Natural killer cell (primary cell): ENCODE measurements around the gene LNX2. TPM values are rescaled to one million over a fixed set of nuclear protein-coding genes. Genes with fewer than 3 reads are reported as not detected.
A peak's percentile ranks its signal among the peaks of the same experiment; 100 is the strongest.

ENCODE experiments used
- ATAC-seq, 3 donors: fragments of 150-1000 bp in 2 of 3; fragments of 200-7000 bp in 1 of 3; cut with Tn5 transposase; 1 replicate in 1 of 3; 2 replicates in 2 of 3; pipeline ENCODE4 v1.10.0; 2021; ENCODE audit warnings: mild to moderate bottlenecking in 2 of 3, moderate library complexity in 2 of 3
- DNase-seq, 2 donors: peaks; one replicate each; pipeline versions ENCODE4 v3.0.0 to v3.0.0-alpha.2; 2013 to 2021; ENCODE audit warnings: mixed read lengths in 1 of 2
- H3K27ac ChIP-seq: one replicate; pipeline ENCODE4 v1.5.1; 2013; ENCODE audit warnings: mild to moderate bottlenecking, low read length
- H3K27me3 ChIP-seq: one replicate; pipeline ENCODE4 v1.6.1; 2013; ENCODE audit warnings: low read length; ENCODE audit not compliant: control insufficient read depth, insufficient read depth
- H3K36me3 ChIP-seq: one replicate; pipeline ENCODE4 v1.6.1; 2013; ENCODE audit warnings: low read length; ENCODE audit not compliant: control insufficient read depth, insufficient read depth
- H3K4me1 ChIP-seq: one replicate; pipeline ENCODE4 v1.6.1; 2013; ENCODE audit warnings: low read length; ENCODE audit not compliant: control insufficient read depth, insufficient read depth
- H3K4me3 ChIP-seq: one replicate; pipeline ENCODE4 v1.5.1; 2013; ENCODE audit warnings: low read length
- H3K9me3 ChIP-seq: one replicate; pipeline ENCODE4 v1.6.1; 2013; ENCODE audit warnings: low read length; ENCODE audit not compliant: control insufficient read depth, insufficient read depth
- H3K27ac Mint-ChIP-seq, 2 donors: one replicate each; pipeline ENCODE4 v1.8.0; 2022; ENCODE audit warnings: mild to moderate bottlenecking in 2 of 2, mixed read lengths in 2 of 2, moderate library complexity in 1 of 2
- H3K27me3 Mint-ChIP-seq, 2 donors: one replicate each; pipeline ENCODE4 v1.8.0; 2022; ENCODE audit warnings: low read depth in 2 of 2, mixed read lengths in 2 of 2
- H3K36me3 Mint-ChIP-seq: one replicate; pipeline ENCODE4 v1.8.0; 2022; ENCODE audit warnings: mixed read lengths
- H3K4me1 Mint-ChIP-seq, 2 donors: one replicate each; pipeline ENCODE4 v1.8.0; 2022; ENCODE audit warnings: mixed read lengths in 2 of 2
- H3K4me3 Mint-ChIP-seq: one replicate; pipeline ENCODE4 v1.8.0; 2022; ENCODE audit warnings: mild to moderate bottlenecking, moderate library complexity, mixed read lengths
- H3K9me3 Mint-ChIP-seq, 2 donors: one replicate each; pipeline ENCODE4 v1.8.0; 2022; ENCODE audit warnings: mixed read lengths in 2 of 2
- WGBS: methylation state at CpG from one replicate; pipeline ENCODE4 v1.1.7; 2013; ENCODE audit warnings: missing lambda C conversion rate; ENCODE audit not compliant: insufficient coverage; 5-methylcytosine and 5-hydroxymethylcytosine counted together
- intact Hi-C: fragments of 100-400 bp; cut with micrococcal nuclease; formaldehyde crosslinking; loops from one replicate; pipeline ENCODE4 v1.14.2; 2022
- total RNA-seq, 4 donors: library from RNA; stranded (reverse); fragments of 120-200 nt in 1 of 4; gene quantifications; one replicate each; pipeline versions ENCODE4 v1.2.3 to v1.2.4, GENCODE V29; 2013 to 2022
- TF ChIP-seq, protein P1 (sequence below): fragments of 200-600 bp; IDR thresholded peaks from one replicate; pipeline ENCODE4 v1.8.0; 2022; ENCODE audit warnings: antibody characterized with exemption

LNX2 gene
- total RNA-seq, 3 donors from 2014 or later (not counting 1 experiment from before 2014, with no cell fraction given): 4.5 to 6.6 (median 5.0) TPM

DNA sequence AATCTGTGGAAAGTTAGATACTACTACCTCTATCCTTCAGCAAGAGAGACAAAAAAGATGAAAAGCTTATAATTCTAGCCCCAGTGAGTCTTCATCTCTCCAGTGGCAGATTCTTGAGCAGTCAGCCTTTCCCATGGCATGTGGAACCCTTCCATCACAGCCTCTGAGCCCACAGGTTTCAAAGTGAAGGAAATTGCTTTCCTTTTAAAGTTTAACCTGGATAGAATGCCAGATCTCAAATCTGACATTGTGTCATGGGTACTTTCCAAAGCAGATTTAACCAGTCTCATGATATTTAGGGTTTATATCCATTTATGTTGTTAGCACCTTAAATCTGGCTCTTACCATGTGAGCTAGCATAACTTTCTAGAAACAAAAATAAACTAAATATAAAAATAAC is 40.7 kb upstream of the LNX2 start:
- H3K27ac Mint-ChIP-seq: peak overlapping the region in 1 of 2 donors; percentile 42
- H3K36me3 ChIP-seq: peaks cover 3% of the 10 kb centered on the region

DNA sequence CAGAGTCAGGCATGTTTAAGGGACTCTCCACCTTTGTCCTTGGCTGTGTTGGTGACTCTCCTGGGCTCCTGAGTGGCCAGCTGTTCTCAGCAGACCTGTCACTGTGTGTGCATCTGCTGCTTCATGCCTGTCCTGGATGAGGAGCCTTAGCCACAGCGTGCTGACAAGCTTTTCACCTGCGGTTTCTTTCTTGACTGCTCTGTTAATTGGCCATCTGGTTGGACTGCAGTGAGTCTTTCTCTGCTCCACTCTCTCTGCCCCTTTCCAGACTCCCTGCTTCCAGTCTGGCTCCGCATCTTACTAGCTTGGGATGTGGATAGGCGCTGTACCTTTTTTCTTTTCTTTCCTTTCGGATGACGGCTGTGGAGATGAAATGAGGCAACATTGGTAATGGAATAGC is 40.2 kb upstream of the LNX2 start:
- ATAC-seq (no peak), DNase-seq (no peak)
- TF ChIP-seq, protein P1, sequence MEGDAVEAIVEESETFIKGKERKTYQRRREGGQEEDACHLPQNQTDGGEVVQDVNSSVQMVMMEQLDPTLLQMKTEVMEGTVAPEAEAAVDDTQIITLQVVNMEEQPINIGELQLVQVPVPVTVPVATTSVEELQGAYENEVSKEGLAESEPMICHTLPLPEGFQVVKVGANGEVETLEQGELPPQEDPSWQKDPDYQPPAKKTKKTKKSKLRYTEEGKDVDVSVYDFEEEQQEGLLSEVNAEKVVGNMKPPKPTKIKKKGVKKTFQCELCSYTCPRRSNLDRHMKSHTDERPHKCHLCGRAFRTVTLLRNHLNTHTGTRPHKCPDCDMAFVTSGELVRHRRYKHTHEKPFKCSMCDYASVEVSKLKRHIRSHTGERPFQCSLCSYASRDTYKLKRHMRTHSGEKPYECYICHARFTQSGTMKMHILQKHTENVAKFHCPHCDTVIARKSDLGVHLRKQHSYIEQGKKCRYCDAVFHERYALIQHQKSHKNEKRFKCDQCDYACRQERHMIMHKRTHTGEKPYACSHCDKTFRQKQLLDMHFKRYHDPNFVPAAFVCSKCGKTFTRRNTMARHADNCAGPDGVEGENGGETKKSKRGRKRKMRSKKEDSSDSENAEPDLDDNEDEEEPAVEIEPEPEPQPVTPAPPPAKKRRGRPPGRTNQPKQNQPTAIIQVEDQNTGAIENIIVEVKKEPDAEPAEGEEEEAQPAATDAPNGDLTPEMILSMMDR: no peak
- H3K36me3 Mint-ChIP-seq: no peaks in the 10 kb centered on the region
- H3K4me1 Mint-ChIP-seq: peaks cover 20 to 31% of the 10 kb centered on the region in 2 donors
- no peak overlapping the region for H3K4me3 Mint-ChIP-seq
- intact Hi-C loops: no loop called here
- Histone ChIP-seq H3K27ac (no peak overlapping the region), H3K27me3 (no peaks in the 10 kb centered on the region), H3K9me3 (no peaks in the 10 kb centered on the region), H3K4me3 (no peak overlapping the region), H3K36me3 (peaks cover 3% of the 10 kb centered on the region), H3K4me1 (no peaks in the 10 kb centered on the region)
- no peaks in the 10 kb centered on the region for H3K9me3 Mint-ChIP-seq
- 100% methylated on average over 4 of the region's 6 CpGs for WGBS
- peak overlapping the region in 1 of 2 donors; percentile 42 for H3K27ac Mint-ChIP-seq
- H3K27me3 Mint-ChIP-seq: no peaks in the 10 kb centered on the region

More for the DNA sequence above, 40.7 kb upstream of the LNX2 start:
- no peaks in the 10 kb centered on the region for H3K9me3 Mint-ChIP-seq
- H3K4me3 ChIP-seq: no peak overlapping the region
- H3K27me3 Mint-ChIP-seq: no peaks in the 10 kb centered on the region
- intact Hi-C loops: no loop called here
- TF ChIP-seq, protein P1: no peak
- no peak overlapping the region for H3K4me3 Mint-ChIP-seq
- no peaks in the 10 kb centered on the region for H3K4me1 ChIP-seq
- H3K4me1 Mint-ChIP-seq: peaks cover 20 to 27% of the 10 kb centered on the region in 2 donors
- no peak overlapping the region for H3K27ac ChIP-seq
- ATAC-seq: no peak
- H3K9me3 ChIP-seq: no peaks in the 10 kb centered on the region
- H3K27me3 ChIP-seq: no peaks in the 10 kb centered on the region
- no peaks in the 10 kb centered on the region for H3K36me3 Mint-ChIP-seq
- DNase-seq: no peak

DNA sequence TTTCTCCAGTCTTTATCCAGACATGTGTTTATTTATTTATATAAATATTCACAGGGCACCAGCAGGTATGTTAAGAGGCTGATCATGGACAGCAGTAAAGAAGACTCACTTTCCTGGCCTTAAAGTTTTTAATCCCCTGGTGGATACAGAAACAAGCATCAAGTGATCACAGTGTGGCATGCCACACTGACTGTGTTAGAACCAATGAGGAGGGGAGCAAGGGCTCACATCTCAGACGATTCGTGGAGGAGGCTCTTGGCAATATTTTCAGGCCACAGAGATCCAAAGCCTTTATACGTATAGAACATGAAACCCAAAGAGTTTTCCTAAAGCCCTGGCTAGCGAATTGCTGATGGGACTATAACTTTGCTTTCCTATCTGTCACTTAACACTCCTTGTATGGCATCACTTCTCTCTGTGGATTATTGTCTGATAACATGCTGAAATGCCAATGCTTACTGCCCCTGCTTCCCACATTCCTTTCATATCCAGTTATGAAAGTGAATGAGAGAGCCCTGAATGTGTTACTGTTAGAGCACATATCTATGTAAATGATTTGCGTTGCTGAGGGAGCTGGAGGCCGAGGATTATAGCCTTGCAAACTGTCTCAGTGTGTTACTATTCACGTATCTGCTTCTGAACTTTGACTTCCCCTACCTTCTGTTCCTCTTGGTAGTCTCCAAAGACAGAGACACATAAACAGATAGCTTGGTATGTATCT is 39.0 kb upstream of the LNX2 start:
- ATAC-seq (no peak), DNase-seq (no peak)
- no peaks in the 10 kb centered on the region for H3K36me3 Mint-ChIP-seq
- Histone ChIP-seq H3K4me3 (no peak overlapping the region), H3K27me3 (no peaks in the 10 kb centered on the region), H3K27ac (no peak overlapping the region), H3K4me1 (no peaks in the 10 kb centered on the region), H3K36me3 (peaks cover 3% of the 10 kb centered on the region), H3K9me3 (no peaks in the 10 kb centered on the region)
- no peak overlapping the region for H3K4me3 Mint-ChIP-seq
- TF ChIP-seq, protein P1: no peak
- H3K9me3 Mint-ChIP-seq: no peaks in the 10 kb centered on the region
- 97% methylated on average over 7 of the region's 7 CpGs for WGBS
- H3K4me1 Mint-ChIP-seq: peaks cover 17 to 30% of the 10 kb centered on the region in 2 donors
- no peak overlapping the region for H3K27ac Mint-ChIP-seq
- intact Hi-C loops: no loop called here
- H3K27me3 Mint-ChIP-seq: no peaks in the 10 kb centered on the region

DNA sequence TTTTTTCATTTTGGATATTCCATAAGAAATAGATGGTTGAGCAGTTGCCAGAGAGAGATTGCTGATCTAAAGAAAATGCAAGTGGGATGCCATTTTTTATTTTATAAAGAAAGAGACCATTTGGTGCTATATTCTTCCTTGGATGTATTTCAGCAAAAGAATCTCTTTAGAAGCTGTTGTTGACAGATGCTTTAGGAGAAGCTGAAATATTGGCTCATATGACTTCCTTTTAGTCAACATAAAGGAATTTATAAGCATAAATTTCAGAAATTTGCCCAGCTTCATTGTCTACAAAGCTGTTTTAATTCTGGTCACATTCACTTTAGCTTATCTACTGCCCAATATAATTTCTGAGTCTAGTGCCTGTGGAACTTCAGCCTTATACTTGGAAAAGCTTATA is 38.2 kb upstream of the LNX2 start:
- ATAC-seq: no peak
- no peak overlapping the region for H3K27ac Mint-ChIP-seq
- no peaks in the 10 kb centered on the region for H3K27me3 Mint-ChIP-seq
- H3K4me3 ChIP-seq: no peak overlapping the region
- no peaks in the 10 kb centered on the region for H3K4me1 ChIP-seq
- DNase-seq: no peak
- H3K36me3 Mint-ChIP-seq: no peaks in the 10 kb centered on the region
- no peaks in the 10 kb centered on the region for H3K9me3 Mint-ChIP-seq
- intact Hi-C loops: no loop called here
- H3K4me3 Mint-ChIP-seq: no peak overlapping the region
- H3K27me3 ChIP-seq: no peaks in the 10 kb centered on the region
- peaks cover 3% of the 10 kb centered on the region for H3K36me3 ChIP-seq
- peaks cover 16 to 24% of the 10 kb centered on the region in 2 donors for H3K4me1 Mint-ChIP-seq
- TF ChIP-seq, protein P1: no peak
- no peak overlapping the region for H3K27ac ChIP-seq
- no peaks in the 10 kb centered on the region for H3K9me3 ChIP-seq
